CD4-positive, alpha-beta memory T cell (primary cell): ENCODE results near the gene LENG9. TPM values are rescaled to one million over a fixed set of nuclear protein-coding genes. Genes with fewer than 3 reads are reported as not detected.
A peak's percentile ranks its signal among the peaks of the same experiment; 100 is the strongest.
"Not testable (repeated sequence)": the region's sequence is repeated elsewhere in the genome, so short reads cannot be mapped to it uniquely, and the experiment has no call there.

Experiments
- CTCF ChIA-PET: fragments of 350-600 bp; sonication (Branson Sonifier 250); formaldehyde crosslinking; loops from one replicate; lab custom pipeline; 2021; ENCODE audit warnings: inconsistent platforms; ENCODE audit not compliant: partially characterized antibody; lab: Charles Lee
- POLR2A ChIA-PET: fragments of 350-600 bp; sonication (Branson Sonifier 250); formaldehyde crosslinking; loops from one replicate; lab custom pipeline; 2021; ENCODE audit not compliant: partially characterized antibody; lab: Charles Lee
- DNase-seq, 5 donors: peaks; one replicate each; pipeline versions ENCODE4 v3.0.0 to v3.0.0-alpha.2; 2020 to 2022; ENCODE audit warnings: mixed read lengths in 1 of 5
- H3K27ac ChIP-seq: one replicate; pipeline ENCODE4 v1.7.0; 2013; ENCODE audit warnings: low read depth, low read length
- H3K27me3 ChIP-seq: 2 replicates; pipeline ENCODE4 v1.7.0; 2013; ENCODE audit warnings: mild to moderate bottlenecking, low read length, moderate library complexity; ENCODE audit not compliant: insufficient read depth
- H3K36me3 ChIP-seq: 2 replicates; pipeline ENCODE4 v1.7.0; 2013; ENCODE audit warnings: mild to moderate bottlenecking, low read length, moderate library complexity; ENCODE audit not compliant: insufficient read depth
- H3K4me1 ChIP-seq: 2 replicates; pipeline ENCODE4 v1.7.0; 2013; ENCODE audit warnings: mild to moderate bottlenecking, low read length, moderate library complexity; ENCODE audit not compliant: insufficient read depth
- H3K4me3 ChIP-seq, 2 donors: one replicate each; pipeline ENCODE4 v1.7.0; 2013; ENCODE audit warnings: low read length in 2 of 2, mild to moderate bottlenecking in 1 of 2
- H3K9me3 ChIP-seq, 2 donors: one replicate each; pipeline ENCODE4 v1.7.0; 2013; ENCODE audit warnings: low read length in 2 of 2, control low read depth in 1 of 2; ENCODE audit not compliant: control insufficient read depth in 1 of 2
- H3K27ac Mint-ChIP-seq, 7 donors: one replicate each; pipeline ENCODE4 v1.8.0; 2020 to 2021; ENCODE audit warnings: mixed read lengths in 7 of 7, mild to moderate bottlenecking in 6 of 7, inconsistent platforms in 3 of 7, moderate library complexity in 3 of 7
- H3K27me3 Mint-ChIP-seq, 2 donors: one replicate each; pipeline ENCODE4 v1.8.0; 2020 to 2021; ENCODE audit warnings: mixed read lengths in 2 of 2
- H3K36me3 Mint-ChIP-seq, 2 donors: one replicate each; pipeline ENCODE4 v1.8.0; 2020 to 2021; ENCODE audit warnings: mixed read lengths in 2 of 2, inconsistent platforms in 1 of 2, mild to moderate bottlenecking in 1 of 2
- H3K4me1 Mint-ChIP-seq, 4 donors: one replicate each; pipeline ENCODE4 v1.8.0; 2020 to 2021; ENCODE audit warnings: mixed read lengths in 4 of 4, mild to moderate bottlenecking in 1 of 4
- H3K4me3 Mint-ChIP-seq, 8 donors: one replicate each; pipeline ENCODE4 v1.8.0; 2020 to 2021; ENCODE audit warnings: mixed read lengths in 8 of 8, mild to moderate bottlenecking in 7 of 8, moderate library complexity in 6 of 8, inconsistent platforms in 3 of 8
- H3K9me3 Mint-ChIP-seq, 8 donors: one replicate each; pipeline ENCODE4 v1.8.0; 2020 to 2021; ENCODE audit warnings: mixed read lengths in 8 of 8, mild to moderate bottlenecking in 5 of 8, inconsistent platforms in 3 of 8, moderate library complexity in 1 of 8
- intact Hi-C: fragments of 100-400 bp; cut with micrococcal nuclease; formaldehyde crosslinking; loops from one replicate; pipeline ENCODE4 v1.15.1; 2023
- polyA plus RNA-seq, 2 donors: library from polyadenylated mRNA; unstranded; fragments of 300-500 nt; fragmentation: Illumina TruSeq; gene quantifications; one replicate each; pipeline ENCODE4 v1.2.3, GENCODE V29; 2021
- total RNA-seq, 2 experiments: library from RNA; stranded (reverse); gene quantifications; one replicate each; pipeline ENCODE4 v1.2.3, GENCODE V29; 2021

LENG9 gene
- total and polyA plus RNA-seq, 4 experiments from 2014 or later = 0.59 to 7.3 (median 7.2) TPM; not detected in 1

GRCh38 chr19:54470991-54471782 lies 7.6 kb upstream of the LENG9 start:
- Mint-ChIP-seq H3K36me3 (no peaks in the 10 kb centered on the region), H3K27ac (no peak overlapping the region), H3K9me3 (no peaks in the 10 kb centered on the region), H3K27me3 (peaks cover 24 to 27% of the 10 kb centered on the region in 2 donors), H3K4me3 (peak overlapping the region in 3 of 8 donors; percentile 32 to 46 (median 40)), H3K4me1 (peaks cover 4 to 16% (median 11%) of the 10 kb centered on the region in 4 donors)
- H3K27ac ChIP-seq = no peak overlapping the region
- H3K27me3 ChIP-seq = no peaks in the 10 kb centered on the region
- ChIA-PET POLR2A (no interaction called here), CTCF (interaction anchor here (1.4 kb wide), 1 partner anchor 10 kb away, joined by 4 read pairs; no protein-coding TSS in a partner anchor)
- peaks cover 10% of the 10 kb centered on the region for H3K4me1 ChIP-seq
- H3K4me3 ChIP-seq = no peak overlapping the region
- H3K9me3 ChIP-seq = no peaks in the 10 kb centered on the region
- H3K36me3 ChIP-seq = no peaks in the 10 kb centered on the region
- no peak for DNase-seq
- intact Hi-C loops = no loop called here

DNA sequence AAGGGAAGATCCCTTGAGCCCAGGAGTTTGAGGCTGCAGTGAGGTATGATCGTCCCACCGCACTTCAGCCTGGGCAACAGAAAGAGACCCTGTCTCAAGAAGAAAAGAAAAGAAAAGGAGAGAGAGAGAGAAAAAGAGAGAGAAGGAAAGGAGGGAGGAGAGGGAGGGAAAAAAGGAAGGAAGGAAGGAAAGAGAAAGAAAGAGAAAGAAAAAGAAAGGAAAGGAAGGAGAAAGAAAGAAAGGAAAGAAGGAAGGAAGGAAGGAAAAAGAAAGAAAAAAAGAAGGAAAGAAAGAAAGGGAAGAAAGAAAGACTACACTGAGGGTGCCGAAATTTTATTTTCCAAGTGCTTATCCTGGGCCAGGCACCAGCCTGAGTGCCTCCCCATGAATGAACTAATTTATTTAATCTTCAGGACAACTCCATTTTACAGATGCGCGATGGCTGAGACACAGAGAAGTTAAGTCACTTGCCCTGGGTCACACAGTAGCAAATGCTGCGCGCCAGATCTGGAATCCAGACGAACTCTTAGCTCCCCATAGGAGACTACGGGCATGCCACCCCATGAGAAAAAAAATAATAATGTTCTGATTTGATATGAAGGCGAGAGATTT lies 6.8 kb upstream of the LENG9 start:
- Mint-ChIP-seq H3K27ac (peak overlapping the region in 1 of 7 donors; percentile 35), H3K9me3 (peaks cover 0 to 4% (median 0%) of the 10 kb centered on the region in 8 donors), H3K4me1 (peaks cover 6 to 16% (median 11%) of the 10 kb centered on the region in 4 donors), H3K4me3 (peak overlapping the region in 5 of 8 donors; percentile 32 to 40 (median 35)), H3K27me3 (peaks cover 24 to 27% of the 10 kb centered on the region in 2 donors), H3K36me3 (no peaks in the 10 kb centered on the region)
- no peaks in the 10 kb centered on the region for H3K36me3 ChIP-seq
- no peak overlapping the region for H3K4me3 ChIP-seq
- H3K9me3 ChIP-seq = no peaks in the 10 kb centered on the region
- ChIA-PET CTCF (interaction anchor here (1.0 to 1.6 kb wide), 3 partner anchors 8 to 11 kb away, joined by 4 to 5 read pairs (median 4); no protein-coding TSS in a partner anchor), POLR2A (no interaction called here)
- H3K27me3 ChIP-seq = no peaks in the 10 kb centered on the region
- intact Hi-C loops = no loop called here
- H3K27ac ChIP-seq = no peak overlapping the region
- no peak for DNase-seq
- peaks cover 10% of the 10 kb centered on the region for H3K4me1 ChIP-seq

DNA sequence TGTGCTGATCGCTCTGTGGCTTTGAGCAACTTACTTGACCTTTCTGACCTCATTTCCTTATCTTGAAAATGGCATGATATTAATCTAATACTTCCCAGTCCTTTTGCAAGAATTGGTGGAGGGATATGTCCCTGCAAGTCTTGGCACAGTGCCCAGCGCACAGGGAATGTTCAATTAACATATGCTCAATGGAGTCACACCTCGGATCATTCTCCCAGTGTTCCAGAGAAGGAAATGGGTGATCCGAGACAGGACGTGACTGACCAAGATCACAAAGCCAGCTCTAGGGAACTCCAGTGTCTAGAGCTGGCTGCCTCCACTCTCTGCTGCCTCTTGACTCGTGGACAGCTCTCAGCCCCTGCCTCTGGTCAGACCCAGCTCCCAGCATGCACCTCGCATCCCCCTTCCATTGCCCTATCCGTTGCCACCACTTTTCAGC lies 5.9 kb upstream of the LENG9 start:
- ChIA-PET POLR2A (no interaction called here), CTCF (interaction anchor here (1.0 to 1.6 kb wide), 2 partner anchors 9 to 12 kb away, joined by 4 to 5 read pairs; no protein-coding TSS in a partner anchor)
- Histone ChIP-seq H3K9me3 (no peaks in the 10 kb centered on the region), H3K27me3 (no peaks in the 10 kb centered on the region), H3K27ac (no peak overlapping the region), H3K36me3 (no peaks in the 10 kb centered on the region), H3K4me3 (no peak overlapping the region), H3K4me1 (peaks cover 10% of the 10 kb centered on the region)
- Mint-ChIP-seq H3K9me3 (peaks cover 0 to 4% (median 0%) of the 10 kb centered on the region in 8 donors), H3K27ac (no peak overlapping the region), H3K27me3 (peaks cover 24 to 27% of the 10 kb centered on the region in 2 donors), H3K4me1 (peaks cover 6 to 20% (median 12%) of the 10 kb centered on the region in 4 donors), H3K36me3 (no peaks in the 10 kb centered on the region), H3K4me3 (no peak overlapping the region)
- no peak for DNase-seq
- intact Hi-C loops = no loop called here

DNA sequence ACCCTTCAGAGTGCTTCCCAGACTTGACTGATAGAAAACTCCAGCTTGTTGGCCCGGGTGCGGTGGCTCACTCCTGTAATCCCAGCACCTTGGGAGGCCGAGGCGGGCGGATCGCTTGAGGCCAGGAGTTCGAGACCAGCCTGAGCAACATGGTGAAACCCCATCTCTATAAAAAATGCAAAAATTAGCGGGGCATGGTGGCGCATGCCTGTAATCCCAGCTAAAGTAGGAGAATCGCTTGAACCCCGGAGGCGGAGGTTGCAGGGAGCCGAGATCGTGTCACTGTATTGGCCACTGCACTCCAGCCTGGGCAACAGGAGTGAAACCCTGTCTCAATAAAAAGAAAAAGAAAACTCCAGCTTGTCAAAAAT lies 2.5 kb upstream of the LENG9 start:
- Mint-ChIP-seq H3K4me3 (peak overlapping the region; percentile 17 to 80 (median 66)), H3K4me1 (peaks cover 14 to 41% (median 25%) of the 10 kb centered on the region in 4 donors), H3K27ac (peak overlapping the region in 2 of 7 donors; percentile 74), H3K27me3 (peaks cover 18% of the 10 kb centered on the region in 2 donors), H3K36me3 (peaks cover 0 to 16% of the 10 kb centered on the region in 2 donors)
- H3K9me3 ChIP-seq, H3K9me3 Mint-ChIP-seq, H3K4me3 ChIP-seq, DNase-seq, H3K27me3 ChIP-seq, intact Hi-C loops, H3K36me3 ChIP-seq, H3K27ac ChIP-seq: not testable (repeated sequence)
- peaks cover 30% of the 10 kb centered on the region for H3K4me1 ChIP-seq
- ChIA-PET POLR2A (interaction anchor here (0.8 to 9.3 kb wide), 2 partner anchors 18 to 28 kb away, joined by 3 to 142 read pairs; partner anchors contain the start of gene LENG8), CTCF (interaction anchor here (1.0 kb wide), 2 partner anchors 10 to 16 kb away, joined by 3 read pairs; no protein-coding TSS in a partner anchor)

DNA sequence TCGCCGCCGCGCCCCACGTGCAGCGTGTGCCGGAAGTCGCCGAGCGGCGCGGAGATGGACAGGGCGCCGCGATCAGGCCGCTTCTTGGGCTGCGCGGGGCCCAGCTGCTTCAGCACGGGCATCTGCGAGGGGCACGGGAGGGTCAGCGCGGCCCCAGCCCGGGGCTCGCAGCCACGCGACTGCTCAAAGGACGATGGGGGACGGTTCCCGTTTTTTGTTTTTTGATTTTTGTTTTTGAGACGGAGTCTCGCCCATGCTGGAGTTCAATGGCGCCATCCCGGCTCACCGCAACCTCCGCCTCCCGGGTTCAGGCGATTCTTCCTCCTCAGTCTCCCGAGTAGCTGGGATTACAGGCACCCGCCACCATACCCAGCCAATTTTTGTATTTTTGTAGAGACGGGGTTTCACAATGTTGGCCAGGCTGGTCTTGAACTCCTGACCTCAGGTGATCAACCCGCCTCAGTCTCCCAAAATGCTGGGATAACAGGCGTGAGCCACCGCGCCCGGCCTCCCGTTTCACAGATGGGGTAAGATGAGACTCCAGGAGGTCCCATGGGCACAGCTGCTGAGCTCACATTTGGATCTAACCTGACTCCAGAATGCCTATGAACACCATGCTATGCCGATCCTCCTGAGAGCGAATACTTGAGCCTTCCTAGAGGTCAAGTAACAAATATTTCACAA lies 2.0 kb upstream of the LENG9 start:
- Mint-ChIP-seq H3K4me1 (peaks cover 10 to 37% (median 22%) of the 10 kb centered on the region in 4 donors), H3K27ac (peak overlapping the region in 3 of 7 donors; percentile 22 to 75 (median 74)), H3K36me3 (peaks cover 0 to 16% of the 10 kb centered on the region in 2 donors), H3K27me3 (peaks cover 15% of the 10 kb centered on the region in 2 donors), H3K9me3 (peaks cover 0 to 5% (median 0%) of the 10 kb centered on the region in 8 donors), H3K4me3 (peak overlapping the region; percentile 17 to 80 (median 62))
- DNase-seq = no peak
- Histone ChIP-seq H3K9me3 (no peaks in the 10 kb centered on the region), H3K27me3 (no peaks in the 10 kb centered on the region), H3K27ac (no peak overlapping the region), H3K36me3 (peaks cover 12% of the 10 kb centered on the region), H3K4me3 (no peak overlapping the region), H3K4me1 (peaks cover 25% of the 10 kb centered on the region)
- ChIA-PET POLR2A (interaction anchor here (0.8 to 9.3 kb wide), 3 partner anchors 8 to 27 kb away, joined by 3 to 142 read pairs (median 3); partner anchors contain the start of genes CDC42EP5 and LENG8), CTCF (interaction anchor here (1.0 kb wide), 2 partner anchors 11 to 15 kb away, joined by 3 read pairs; no protein-coding TSS in a partner anchor)
- intact Hi-C loops = no loop called here

- ChIA-PET POLR2A (interaction anchor here (1.0 to 9.3 kb wide), 2 partner anchors 9 to 16 kb away, joined by 3 to 142 read pairs; partner anchors contain the start of genes CDC42EP5 and LENG8), CTCF (no interaction called here)
- Mint-ChIP-seq H3K9me3 (peaks cover 0 to 5% (median 0%) of the 10 kb centered on the region in 8 donors), H3K36me3 (peaks cover 2 to 19% of the 10 kb centered on the region in 2 donors), H3K27me3 (peaks cover 8 to 10% of the 10 kb centered on the region in 2 donors), H3K27ac (peak overlapping the region; percentile 36 to 99 (median 95)), H3K4me3 (peak overlapping the region; percentile 84 to 92 (median 89)), H3K4me1 (peaks cover 10 to 30% (median 19%) of the 10 kb centered on the region in 4 donors)
- Histone ChIP-seq H3K36me3 (peaks cover 16% of the 10 kb centered on the region), H3K27me3 (no peaks in the 10 kb centered on the region), H3K9me3 (no peaks in the 10 kb centered on the region), H3K27ac (peak overlapping the region; percentile 81), H3K4me3 (peak overlapping the region; percentile 65 to 85), H3K4me1 (peaks cover 24% of the 10 kb centered on the region)
- peak; percentile 50 to 67 (median 61) for DNase-seq
- intact Hi-C loops = loop anchor here (5.0 kb wide), 1 partner anchor 598 kb away; the partner anchor contains the start of gene MYADM
Measured at GRCh38 chr19:54464630-54465425, 1.2 kb upstream of the LENG9 start.
